ENCODE measurements around the gene ARHGEF4.

The ARHGEF4 gene

GRCh38 chr2:130850788-130851623, 14.3 kb downstream of the ARHGEF4 start:
- no peak overlapping the region for H3K4me3 ChIP-seq (ENCODE audit: low read length)
- DNase-seq (ENCODE audit: low read depth): no peak
- no peak for TF ChIP-seq CTCF (IDR thresholded peaks at IDR 0.05; ENCODE audit: insufficient read depth, low read depth, low read length, missing control alignments)

- TF ChIP-seq CTCF (IDR thresholded peaks at IDR 0.05; ENCODE audit: insufficient read depth, low read depth, low read length, missing control alignments): no peak
- peak; percentile 67 for DNase-seq (ENCODE audit: low read depth)
- H3K4me3 ChIP-seq (ENCODE audit: low read length): no peak overlapping the region
These were observed 15.1 kb downstream of the ARHGEF4 start for GRCh38 chr2:130851624-130852382.

GRCh38 chr2:130852521-130853115, 15.9 kb downstream of the ARHGEF4 start:
- H3K4me3 ChIP-seq (ENCODE audit: low read length): no peak overlapping the region
- TF ChIP-seq CTCF (IDR thresholded peaks at IDR 0.05; ENCODE audit: insufficient read depth, low read depth, low read length, missing control alignments): no peak
- DNase-seq (ENCODE audit: low read depth): no peak

- no peak for DNase-seq (ENCODE audit: low read depth)
- no peak for TF ChIP-seq CTCF (IDR thresholded peaks at IDR 0.05; ENCODE audit: insufficient read depth, low read depth, low read length, missing control alignments)
- no peak overlapping the region for H3K4me3 ChIP-seq (ENCODE audit: low read length)
These were observed 16.7 kb downstream of the ARHGEF4 start for GRCh38 chr2:130853391-130853790.

- DNase-seq (ENCODE audit: low read depth): no peak
- H3K4me3 ChIP-seq (ENCODE audit: low read length): no peak overlapping the region
- no peak for TF ChIP-seq CTCF (IDR thresholded peaks at IDR 0.05; ENCODE audit: insufficient read depth, low read depth, low read length, missing control alignments)
These were observed 17.6 kb downstream of the ARHGEF4 start for GRCh38 chr2:130854301-130854700.

GRCh38 chr2:130864830-130865800, 28.4 kb downstream of the ARHGEF4 start:
- no peak overlapping the region for H3K4me3 ChIP-seq (ENCODE audit: low read length)
- no peak for TF ChIP-seq CTCF (IDR thresholded peaks at IDR 0.05; ENCODE audit: insufficient read depth, low read depth, low read length, missing control alignments)
- DNase-seq (ENCODE audit: low read depth): peak; percentile 99
